Testis (tissue), 2 donors: ENCODE results near the gene FAM228B.

ENCODE experiments used
- CTCF ChIP-seq, 3 experiments: fragments of 450-650 bp in 2 of 3; fragments of 200-600 bp in 1 of 3; sonication (generic) in 1 of 3; IDR thresholded peaks; one replicate each; pipeline ENCODE4 v1.5.1; 2016 to 2019; ENCODE audit warnings: antibody characterized with exemption in 3 of 3, mild to moderate bottlenecking in 2 of 3, moderate library complexity in 1 of 3
- POLR2A ChIP-seq: fragments of 450-650 bp; IDR thresholded peaks from one replicate; pipeline ENCODE4 v1.6.1; 2017; ENCODE audit warnings: antibody characterized with exemption, mild to moderate bottlenecking, moderate library complexity

DNA sequence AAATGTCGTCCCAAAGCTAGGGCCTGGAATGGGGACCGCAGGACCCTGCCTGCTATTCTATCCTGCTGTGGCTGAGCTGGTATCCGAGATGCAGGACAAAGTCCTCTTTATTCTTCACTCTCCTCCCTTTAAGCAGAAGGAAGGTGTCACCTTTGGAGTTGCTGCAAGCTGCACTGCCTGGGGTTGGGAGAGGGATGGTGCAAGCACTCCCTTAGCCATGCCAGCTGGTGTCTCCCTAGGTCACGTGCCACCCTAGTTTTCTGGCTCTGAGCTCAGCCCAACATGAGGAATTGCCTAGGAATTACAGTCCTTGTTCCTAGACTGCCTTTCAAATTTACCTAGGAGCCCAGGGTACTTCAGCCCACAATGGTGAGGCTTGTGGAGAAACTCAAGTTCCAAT, 30.2 kb downstream of the FAM228B start:
- no peak for TF ChIP-seq CTCF (IDR thresholded peaks at IDR 0.05)
- no peak for TF ChIP-seq POLR2A
